IPS-20b (cell line): ENCODE results near the gene EPHX1.

Experiments used
- H3K27ac ChIP-seq: one replicate; pipeline ENCODE4 v1.5.1; 2013; ENCODE audit warnings: low read length
- H3K27me3 ChIP-seq: 2 replicates; pipeline ENCODE4 v1.6.1; 2013; ENCODE audit warnings: mild to moderate bottlenecking, low read length, inconsistent platforms; ENCODE audit not compliant: insufficient read depth
- H3K36me3 ChIP-seq: 2 replicates; pipeline ENCODE4 v1.6.1; 2013; ENCODE audit warnings: low read depth, mild to moderate bottlenecking, inconsistent platforms, low read length, moderate library complexity; ENCODE audit not compliant: insufficient read depth
- H3K4me1 ChIP-seq: 2 replicates; pipeline ENCODE4 v1.6.1; 2013; ENCODE audit warnings: mild to moderate bottlenecking, control low read depth, inconsistent platforms, low read length, moderate library complexity; ENCODE audit not compliant: insufficient read depth
- H3K4me3 ChIP-seq: 2 replicates; pipeline ENCODE4 v1.5.1; 2013; ENCODE audit warnings: mild to moderate bottlenecking, low read length, inconsistent platforms
- H3K9ac ChIP-seq: 2 replicates; pipeline ENCODE4 v1.6.1; 2013; ENCODE audit warnings: low read depth, mild to moderate bottlenecking, inconsistent platforms, low read length, moderate library complexity
- H3K9me3 ChIP-seq: 2 replicates; pipeline ENCODE4 v1.6.1; 2013; ENCODE audit warnings: mild to moderate bottlenecking, low read depth, low read length, inconsistent platforms; ENCODE audit not compliant: insufficient read depth

EPHX1 gene

DNA sequence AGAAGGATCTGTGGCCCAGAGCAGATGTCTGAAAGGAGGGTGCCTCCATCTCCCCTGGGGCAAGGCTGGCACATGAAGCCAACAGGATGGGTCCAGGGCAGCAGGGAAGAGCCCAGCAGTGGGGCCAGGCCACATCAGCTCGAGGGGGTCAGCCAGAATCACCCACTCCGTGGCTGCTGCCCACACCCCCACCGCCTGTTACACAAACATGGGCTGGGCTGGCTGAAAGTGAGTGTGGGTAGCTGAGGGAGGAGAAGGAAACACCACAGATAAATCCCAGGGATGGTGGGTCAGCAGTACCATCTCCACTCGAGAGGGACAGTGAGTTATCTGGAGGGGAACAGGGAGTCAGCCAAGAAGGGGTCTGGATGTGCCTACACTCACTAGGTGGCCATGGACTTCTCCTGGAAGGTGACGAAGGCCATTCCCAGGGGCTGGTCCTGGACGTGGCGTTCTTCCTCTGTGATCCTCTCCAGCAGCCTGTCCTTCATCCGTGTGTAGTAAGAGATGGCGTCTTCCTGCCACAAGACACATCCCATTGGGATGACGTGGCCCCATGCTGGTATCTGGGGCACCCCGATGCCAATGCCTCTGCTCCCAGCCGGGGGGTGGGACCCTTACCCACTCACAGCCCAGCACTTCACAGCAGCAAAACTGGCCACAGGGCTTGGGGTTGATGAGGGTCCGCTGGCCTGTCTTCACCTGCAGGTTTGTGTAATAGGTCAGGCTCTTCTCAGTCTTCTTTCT is 52.1 kb downstream of the EPHX1 start:
- no peak overlapping the region for H3K9ac ChIP-seq
- no peaks in the 10 kb centered on the region; the same call in 1 of the 2 replicates for H3K4me1 ChIP-seq
- H3K4me3 ChIP-seq, result no peak overlapping the region
- H3K27ac ChIP-seq, result no peak overlapping the region
- H3K27me3 ChIP-seq, result no peaks in the 10 kb centered on the region
- no peaks in the 10 kb centered on the region for H3K9me3 ChIP-seq
- H3K36me3 ChIP-seq, result peaks cover 73% of the 10 kb centered on the region

DNA sequence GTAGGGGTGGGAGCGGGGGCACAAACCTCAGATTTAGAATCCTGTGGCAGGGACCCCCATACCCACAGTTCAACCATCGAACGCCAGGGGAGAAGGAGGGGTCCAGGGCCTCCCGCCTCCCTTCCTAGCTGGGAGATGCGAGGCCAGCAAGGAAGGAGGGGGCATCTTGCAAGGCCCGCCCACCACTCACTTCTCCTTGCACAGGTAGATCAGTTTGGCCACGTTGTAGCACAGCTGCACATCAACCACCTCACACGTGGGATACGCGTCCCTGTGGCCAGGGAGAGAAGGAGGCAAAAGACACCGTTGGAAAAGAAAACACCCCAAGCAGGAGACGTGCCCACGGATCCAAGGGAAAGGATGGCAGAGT is 52.6 kb downstream of the EPHX1 start:
- Histone ChIP-seq H3K27me3 (no peaks in the 10 kb centered on the region), H3K9ac (no peak overlapping the region), H3K36me3 (peaks cover 76% of the 10 kb centered on the region), H3K9me3 (no peaks in the 10 kb centered on the region), H3K27ac (no peak overlapping the region), H3K4me3 (no peak overlapping the region), H3K4me1 (no peaks in the 10 kb centered on the region; the same call in 1 of the 2 replicates)

DNA sequence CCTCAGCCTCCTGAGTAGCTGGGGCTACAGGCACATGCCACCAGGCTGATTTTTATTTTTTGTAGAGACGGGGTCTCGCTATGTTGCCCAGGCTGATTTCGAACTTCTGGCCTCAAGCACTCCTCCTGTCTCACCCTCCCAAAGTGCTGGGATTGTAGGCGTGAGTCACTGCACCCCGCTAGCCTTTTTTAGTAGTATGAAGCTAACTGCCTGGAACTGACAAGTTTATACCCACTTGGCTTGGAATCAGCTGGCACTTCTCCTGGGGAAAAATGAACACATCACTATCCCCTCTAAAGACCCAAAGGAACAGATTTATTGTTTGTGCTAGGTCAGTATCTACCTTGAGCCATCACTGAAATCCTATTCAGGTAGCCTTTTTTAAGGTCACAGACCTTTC is 53.2 kb downstream of the EPHX1 start:
- Histone ChIP-seq H3K27ac (no peak overlapping the region), H3K27me3 (no peaks in the 10 kb centered on the region), H3K36me3 (peaks cover 77% of the 10 kb centered on the region), H3K4me1 (no peaks in the 10 kb centered on the region; the same call in 1 of the 2 replicates), H3K4me3 (no peak overlapping the region), H3K9ac (no peak overlapping the region), H3K9me3 (no peaks in the 10 kb centered on the region)

- Histone ChIP-seq H3K9me3 (no peaks in the 10 kb centered on the region), H3K27me3 (no peaks in the 10 kb centered on the region), H3K9ac (no peak overlapping the region), H3K4me3 (no peak overlapping the region), H3K27ac (no peak overlapping the region), H3K36me3 (peaks cover 78% of the 10 kb centered on the region), H3K4me1 (no peaks in the 10 kb centered on the region; the same call in 1 of the 2 replicates)
Observed at GRCh38 chr1:225865514-225865913, 55.6 kb downstream of the EPHX1 start.

GRCh38 chr1:225866061-225866837 is 56.3 kb downstream of the EPHX1 start:
- Histone ChIP-seq H3K27ac (no peak overlapping the region), H3K27me3 (no peaks in the 10 kb centered on the region), H3K9ac (no peak overlapping the region; the same call in 1 of the 2 replicates), H3K9me3 (no peaks in the 10 kb centered on the region), H3K36me3 (peaks cover 78% of the 10 kb centered on the region), H3K4me3 (no peak overlapping the region), H3K4me1 (no peaks in the 10 kb centered on the region; the same call in 1 of the 2 replicates)

- peaks cover 75% of the 10 kb centered on the region for H3K36me3 ChIP-seq
- no peak overlapping the region for H3K9ac ChIP-seq
- no peak overlapping the region for H3K27ac ChIP-seq
Observed at GRCh38 chr1:225866981-225867380, 57.1 kb downstream of the EPHX1 start.

GRCh38 chr1:225868631-225869330 is 58.9 kb downstream of the EPHX1 start:
- Histone ChIP-seq H3K36me3 (peaks cover 66% of the 10 kb centered on the region), H3K4me3 (no peak overlapping the region), H3K27me3 (no peaks in the 10 kb centered on the region), H3K9ac (no peak overlapping the region), H3K27ac (no peak overlapping the region), H3K9me3 (no peaks in the 10 kb centered on the region), H3K4me1 (no peaks in the 10 kb centered on the region; the same call in 1 of the 2 replicates)

More at GRCh38 chr1:225866981-225867380, 57.1 kb downstream of the EPHX1 start:
- H3K27me3 ChIP-seq, result no peaks in the 10 kb centered on the region
- no peak overlapping the region for H3K4me3 ChIP-seq
- no peaks in the 10 kb centered on the region for H3K9me3 ChIP-seq
- H3K4me1 ChIP-seq, result no peaks in the 10 kb centered on the region; the same call in 1 of the 2 replicates

DNA sequence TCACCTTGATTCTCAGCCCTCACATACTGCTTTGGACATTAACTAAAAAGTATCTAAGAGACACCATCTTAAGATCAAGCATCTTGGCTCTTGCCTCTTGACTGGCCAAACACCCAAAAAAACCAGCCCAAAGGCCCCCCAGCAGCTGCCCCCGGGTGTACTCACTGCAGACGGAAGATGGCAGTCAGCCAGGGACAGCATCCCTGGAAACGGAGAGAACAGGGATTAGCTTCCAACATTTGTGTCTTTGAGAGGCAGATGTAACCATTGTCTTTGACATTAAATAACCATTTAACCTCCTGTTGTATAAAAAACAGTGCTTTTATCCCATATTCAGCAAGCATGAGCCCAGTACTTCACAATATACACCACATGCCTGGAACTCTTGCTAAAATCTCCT is 61.0 kb downstream of the EPHX1 start:
- peaks cover 54% of the 10 kb centered on the region for H3K36me3 ChIP-seq
- no peak overlapping the region for H3K4me3 ChIP-seq
- no peak overlapping the region for H3K9ac ChIP-seq
- H3K27me3 ChIP-seq, result no peaks in the 10 kb centered on the region
- H3K4me1 ChIP-seq, result no peaks in the 10 kb centered on the region
- H3K27ac ChIP-seq, result no peak overlapping the region
- H3K9me3 ChIP-seq, result no peaks in the 10 kb centered on the region

DNA sequence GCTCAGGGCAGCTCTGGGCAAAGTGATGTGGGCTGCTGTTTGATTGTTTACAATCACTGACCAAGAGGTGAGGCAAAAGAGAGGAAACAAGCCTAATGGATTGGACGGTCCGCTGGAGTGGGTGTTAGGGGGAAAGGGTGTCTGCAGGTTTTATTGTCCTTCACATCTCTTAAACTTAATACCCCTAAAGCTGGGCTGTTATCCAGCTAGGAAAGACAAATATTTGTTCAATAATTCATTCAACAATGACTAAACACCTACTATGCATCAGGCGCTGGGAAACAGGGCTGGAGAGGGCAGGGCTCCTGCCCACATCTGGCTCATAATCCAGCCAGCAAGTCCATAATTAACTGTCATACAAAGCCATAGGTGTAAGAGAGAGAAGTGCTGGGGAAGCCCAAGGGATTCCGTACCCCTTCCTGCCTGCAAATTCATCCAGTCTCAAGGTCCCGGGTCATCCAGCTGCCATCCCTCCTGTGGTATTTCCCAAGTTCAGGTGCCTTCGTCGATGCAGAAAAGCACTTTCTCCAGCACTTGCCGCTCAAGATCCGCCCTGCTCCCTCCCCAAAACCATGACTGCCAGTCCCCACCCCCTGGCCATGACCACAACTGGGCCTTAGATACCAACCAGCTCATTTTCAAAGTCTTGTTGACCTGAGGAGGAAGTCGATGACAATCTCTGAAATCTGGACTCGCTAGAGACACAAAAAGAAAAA is 61.6 kb downstream of the EPHX1 start:
- H3K9ac ChIP-seq, result no peak overlapping the region
- peaks cover 53% of the 10 kb centered on the region for H3K36me3 ChIP-seq
- no peak overlapping the region for H3K27ac ChIP-seq
- no peaks in the 10 kb centered on the region for H3K9me3 ChIP-seq
- H3K4me3 ChIP-seq, result no peak overlapping the region
- H3K4me1 ChIP-seq, result no peaks in the 10 kb centered on the region
- no peaks in the 10 kb centered on the region for H3K27me3 ChIP-seq

DNA sequence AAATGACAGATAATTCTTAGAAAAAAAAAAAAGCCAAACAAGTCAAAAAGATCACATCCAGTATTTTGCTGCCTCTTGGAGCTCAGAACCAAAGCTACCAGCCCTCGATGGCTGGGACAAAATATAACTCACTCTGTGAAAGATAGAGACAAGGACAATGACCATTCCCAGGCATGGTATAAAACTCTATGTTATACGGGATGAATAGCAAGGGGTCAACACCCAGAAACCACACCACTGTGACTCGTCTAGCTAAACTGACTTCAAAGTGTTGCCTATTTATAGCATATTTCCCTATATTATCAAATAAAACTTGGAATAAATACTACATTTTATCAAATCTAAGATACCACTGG is 62.1 kb downstream of the EPHX1 start:
- no peak overlapping the region for H3K9ac ChIP-seq
- peaks cover 53% of the 10 kb centered on the region for H3K36me3 ChIP-seq
- H3K27me3 ChIP-seq, result no peaks in the 10 kb centered on the region
- H3K4me1 ChIP-seq, result no peaks in the 10 kb centered on the region
- H3K27ac ChIP-seq, result no peak overlapping the region
- H3K9me3 ChIP-seq, result no peaks in the 10 kb centered on the region
- no peak overlapping the region for H3K4me3 ChIP-seq

- Histone ChIP-seq H3K36me3 (peaks cover 48% of the 10 kb centered on the region), H3K27me3 (no peaks in the 10 kb centered on the region), H3K9me3 (no peaks in the 10 kb centered on the region), H3K9ac (no peak overlapping the region), H3K27ac (no peak overlapping the region), H3K4me1 (peaks cover under 1% of the 10 kb centered on the region; the same call in 1 of the 2 replicates), H3K4me3 (no peak overlapping the region)
Observed at GRCh38 chr1:225873281-225873850, 63.4 kb downstream of the EPHX1 start.
